NB4 (cell line): ENCODE results near the gene CPZ.
A peak's percentile ranks its signal among the peaks of the same experiment; 100 is the strongest.

Source experiments
- DNase-seq: peaks from one replicate; pipeline ENCODE4 v3.0.0; 2010; ENCODE audit warnings: low read depth
- H3K4me3 ChIP-seq: one replicate; pipeline ENCODE4 v1.5.1; 2011; ENCODE audit warnings: mild to moderate bottlenecking, low read depth, low read length, moderate library complexity
- MYC ChIP-seq: IDR thresholded peaks from 2 replicates; pipeline ENCODE4 v1.6.1; 2011; ENCODE audit warnings: low read depth, low read length
- POLR2A ChIP-seq: IDR thresholded peaks from 2 replicates; pipeline ENCODE4 v1.6.1; 2011; ENCODE audit warnings: mild to moderate bottlenecking; ENCODE audit not compliant: insufficient read length; ENCODE audit errors: extremely low read depth
- TF ChIP-seq, protein P1 (sequence below): IDR thresholded peaks from one replicate; pipeline ENCODE4 v1.5.1; 2012; ENCODE audit warnings: low read depth, low read length
- TF ChIP-seq, protein P2 (sequence below): IDR thresholded peaks from 2 replicates; pipeline ENCODE4 v1.6.1; 2011; ENCODE audit warnings: low read depth, low read length

The CPZ gene

DNA sequence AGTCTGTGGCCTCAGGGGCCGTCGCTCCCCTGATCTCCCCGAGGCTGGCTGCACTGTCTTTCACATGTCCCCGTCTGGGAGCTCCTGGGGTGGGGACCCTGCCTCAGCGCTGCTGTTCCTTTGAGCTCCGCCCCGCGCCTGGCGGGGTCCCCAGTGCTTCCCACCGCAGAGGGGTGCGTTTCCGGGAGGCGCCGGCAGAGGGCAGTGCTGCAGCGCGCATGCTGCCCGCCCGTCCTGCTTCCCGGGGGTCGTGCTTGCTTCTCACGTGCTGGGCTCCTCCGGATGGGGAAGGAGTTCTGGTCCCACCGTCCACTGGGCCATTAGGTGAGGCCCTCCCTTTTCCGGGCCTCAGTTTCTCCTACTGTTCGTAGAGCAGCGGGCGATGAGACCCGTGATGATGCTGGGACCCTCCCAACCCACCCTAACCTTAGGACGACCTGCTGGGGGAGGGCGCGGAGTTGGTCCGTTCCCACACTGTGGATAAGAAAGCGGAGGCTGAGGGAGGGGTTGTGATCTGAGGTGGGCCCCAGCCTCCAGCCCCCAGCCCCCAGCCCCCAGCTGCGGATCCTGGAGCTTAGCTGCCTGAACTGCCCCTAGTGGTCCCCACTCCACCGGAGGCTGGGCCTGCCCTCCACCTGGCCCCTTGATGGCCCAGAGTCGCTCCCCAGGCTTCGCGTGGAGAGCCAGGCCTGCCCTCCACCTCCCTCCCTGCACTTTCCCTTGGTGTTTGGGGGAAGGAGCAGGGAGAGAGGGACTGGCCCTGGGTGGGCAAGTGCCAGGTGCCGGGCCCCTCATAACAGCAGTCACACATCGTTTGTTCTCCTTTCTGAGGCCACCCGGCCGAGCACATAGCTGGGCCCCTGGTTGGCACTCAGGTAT lies 15.3 kb downstream of the CPZ start:
- DNase-seq, result peak; percentile 56
- no peak overlapping the region for H3K4me3 ChIP-seq
- TF ChIP-seq, protein P1, sequence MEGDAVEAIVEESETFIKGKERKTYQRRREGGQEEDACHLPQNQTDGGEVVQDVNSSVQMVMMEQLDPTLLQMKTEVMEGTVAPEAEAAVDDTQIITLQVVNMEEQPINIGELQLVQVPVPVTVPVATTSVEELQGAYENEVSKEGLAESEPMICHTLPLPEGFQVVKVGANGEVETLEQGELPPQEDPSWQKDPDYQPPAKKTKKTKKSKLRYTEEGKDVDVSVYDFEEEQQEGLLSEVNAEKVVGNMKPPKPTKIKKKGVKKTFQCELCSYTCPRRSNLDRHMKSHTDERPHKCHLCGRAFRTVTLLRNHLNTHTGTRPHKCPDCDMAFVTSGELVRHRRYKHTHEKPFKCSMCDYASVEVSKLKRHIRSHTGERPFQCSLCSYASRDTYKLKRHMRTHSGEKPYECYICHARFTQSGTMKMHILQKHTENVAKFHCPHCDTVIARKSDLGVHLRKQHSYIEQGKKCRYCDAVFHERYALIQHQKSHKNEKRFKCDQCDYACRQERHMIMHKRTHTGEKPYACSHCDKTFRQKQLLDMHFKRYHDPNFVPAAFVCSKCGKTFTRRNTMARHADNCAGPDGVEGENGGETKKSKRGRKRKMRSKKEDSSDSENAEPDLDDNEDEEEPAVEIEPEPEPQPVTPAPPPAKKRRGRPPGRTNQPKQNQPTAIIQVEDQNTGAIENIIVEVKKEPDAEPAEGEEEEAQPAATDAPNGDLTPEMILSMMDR, result peak; percentile 93
- TF ChIP-seq MYC (peak; percentile 63), POLR2A (no peak)
- TF ChIP-seq, protein P2, sequence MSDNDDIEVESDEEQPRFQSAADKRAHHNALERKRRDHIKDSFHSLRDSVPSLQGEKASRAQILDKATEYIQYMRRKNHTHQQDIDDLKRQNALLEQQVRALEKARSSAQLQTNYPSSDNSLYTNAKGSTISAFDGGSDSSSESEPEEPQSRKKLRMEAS, result peak; percentile 59; the same call in 1 of the 2 replicates

DNA sequence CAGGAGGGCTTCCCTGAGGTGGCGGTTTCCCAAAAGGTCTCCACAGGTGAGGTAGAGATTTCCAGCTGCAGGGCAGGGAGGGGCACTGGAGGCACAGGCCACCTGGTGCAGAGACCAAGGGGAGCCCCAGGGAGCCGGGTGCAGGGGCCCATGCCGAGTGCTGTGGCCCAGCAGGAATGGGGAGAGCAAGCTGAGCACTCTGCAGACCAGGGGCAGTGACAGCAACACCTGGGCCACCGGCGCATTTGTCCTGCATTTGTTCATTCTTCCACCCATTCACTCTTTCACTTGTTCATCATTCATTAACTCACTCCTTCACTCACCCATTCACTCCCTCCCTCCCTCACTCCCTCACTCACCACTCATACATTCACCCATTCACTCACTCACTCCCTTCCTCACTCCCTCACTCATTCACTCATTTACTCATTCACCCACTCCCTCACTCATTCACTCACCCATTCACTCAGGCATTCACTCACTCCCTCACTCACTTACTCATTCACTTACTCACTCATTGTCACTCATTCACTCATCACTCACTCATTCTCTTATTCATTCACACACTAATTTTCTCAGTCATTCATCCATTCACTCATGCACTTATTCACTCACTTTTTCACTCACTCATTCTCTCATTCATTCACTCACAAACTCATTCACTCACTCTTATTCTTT lies 16.3 kb downstream of the CPZ start:
- no peak for DNase-seq
- TF ChIP-seq POLR2A (no peak), MYC (no peak)
- TF ChIP-seq, protein P2, result no peak

DNA sequence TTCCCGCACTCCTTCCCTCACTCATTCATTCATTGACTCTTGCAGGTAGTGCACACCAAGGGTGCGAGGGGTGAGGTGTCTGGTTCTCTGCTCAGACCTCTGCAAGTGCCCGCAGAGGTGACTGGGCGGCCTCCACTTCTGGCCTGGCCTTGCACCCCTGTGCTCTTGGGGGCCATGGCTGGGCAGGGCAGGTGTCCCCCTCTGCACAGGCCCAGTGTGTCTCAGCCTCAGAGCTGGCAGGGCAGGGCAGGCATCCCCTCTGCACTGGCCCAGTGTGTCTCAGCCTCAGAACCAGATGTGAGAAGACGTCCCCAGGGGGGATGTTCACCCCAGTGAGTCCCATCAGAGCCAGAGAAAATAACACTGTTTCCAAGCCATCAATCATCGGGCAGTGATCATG lies 16.8 kb downstream of the CPZ start:
- TF ChIP-seq, protein P1, result no peak
- no peak for TF ChIP-seq POLR2A
- DNase-seq, result no peak
- H3K4me3 ChIP-seq, result no peak overlapping the region

More for the DNA sequence above, 16.3 kb downstream of the CPZ start:
- no peak overlapping the region for H3K4me3 ChIP-seq

DNA sequence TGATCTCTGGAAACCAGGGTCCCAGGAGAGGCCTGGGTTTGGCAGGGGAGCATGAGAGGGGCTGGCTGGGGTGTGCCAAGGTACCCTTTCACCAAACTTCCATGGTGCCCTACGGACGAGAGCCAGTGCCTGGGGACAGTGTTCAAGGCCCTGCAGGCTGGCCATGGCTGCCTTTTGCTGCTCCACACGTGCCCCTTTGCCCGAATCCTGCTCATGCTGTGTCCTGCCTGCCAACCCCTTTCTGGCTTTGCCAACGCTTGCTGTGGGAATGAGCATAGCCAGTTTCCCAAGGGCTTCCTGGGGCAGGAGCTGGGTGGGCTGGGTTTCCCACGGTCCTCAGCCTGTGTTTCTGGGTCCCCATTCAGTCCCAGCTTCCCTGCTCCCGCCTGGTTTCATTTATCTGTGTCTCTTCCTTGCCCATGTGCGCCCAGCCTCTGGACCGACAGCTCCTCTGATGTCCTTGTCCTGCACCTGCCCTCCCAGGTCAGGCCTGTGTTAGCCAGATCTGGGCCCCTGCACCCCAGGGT lies 17.3 kb downstream of the CPZ start:
- H3K4me3 ChIP-seq, result no peak overlapping the region
- no peak for DNase-seq
- TF ChIP-seq, protein P1, result no peak
- TF ChIP-seq POLR2A (no peak), MYC (no peak)
- TF ChIP-seq, protein P2, result no peak

DNA sequence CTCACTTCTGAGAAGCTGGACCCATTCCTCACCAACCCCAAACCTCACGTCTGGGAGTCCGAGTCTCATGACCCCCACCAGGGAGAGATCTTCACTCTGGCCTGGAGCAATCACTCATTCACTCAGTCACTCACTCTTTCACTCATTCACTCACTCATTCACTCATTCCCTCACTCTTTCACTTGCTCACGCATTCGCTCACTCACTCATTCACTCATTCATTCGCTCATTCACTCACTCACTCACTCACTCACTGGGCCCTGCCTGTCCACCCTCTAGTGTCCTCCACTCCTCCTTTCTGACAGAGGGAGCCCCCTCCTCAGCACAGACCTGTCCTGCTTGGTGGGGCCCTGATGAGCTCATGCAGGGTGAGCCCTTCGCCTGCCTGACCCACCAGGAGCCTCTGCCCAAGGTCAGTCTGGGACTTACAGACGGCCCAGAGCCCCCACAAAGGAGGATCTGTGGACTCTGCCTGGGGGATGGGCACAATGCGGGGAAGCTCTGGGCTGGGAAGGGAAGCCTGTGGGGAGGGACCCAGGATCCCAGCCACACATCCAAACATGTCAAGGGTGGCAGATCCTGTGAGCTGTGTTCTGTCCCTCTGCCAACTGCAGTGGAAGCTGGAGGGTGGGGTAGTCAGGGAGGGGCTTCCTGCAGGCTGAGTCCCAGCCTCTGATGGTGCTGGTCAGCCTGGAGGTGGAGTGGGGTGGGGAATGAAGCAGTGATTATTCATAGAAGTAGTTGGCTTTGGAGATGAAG lies 18.5 kb downstream of the CPZ start:
- no peak for TF ChIP-seq POLR2A
- TF ChIP-seq, protein P2, result no peak
- TF ChIP-seq, protein P1, result no peak
- TF ChIP-seq MYC, result no peak
- no peak for DNase-seq
- no peak overlapping the region for H3K4me3 ChIP-seq

DNA sequence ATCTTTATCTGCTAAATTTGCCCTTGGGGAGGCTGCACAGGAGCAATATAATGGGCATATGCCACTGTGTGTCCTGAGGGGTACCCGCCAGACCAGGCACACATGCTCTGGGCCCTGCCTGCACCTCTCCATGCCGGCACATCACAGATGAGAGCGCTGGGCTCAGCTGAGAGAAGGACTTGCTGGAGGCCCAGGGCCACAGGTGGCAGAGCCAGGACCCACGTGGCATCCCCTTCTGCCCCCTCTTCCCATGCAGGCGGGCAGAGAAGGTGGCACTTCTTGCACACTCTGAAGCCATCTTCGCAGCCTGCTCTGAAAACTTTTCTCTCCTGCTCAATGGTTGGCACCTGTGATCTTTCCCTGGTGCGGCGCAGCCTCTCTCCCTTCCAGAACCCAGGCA lies 20.1 kb downstream of the CPZ start:
- TF ChIP-seq, protein P1, result no peak
- TF ChIP-seq MYC (no peak), POLR2A (no peak)
- TF ChIP-seq, protein P2, result no peak
- H3K4me3 ChIP-seq, result no peak overlapping the region
- no peak for DNase-seq
